MM.1S (cell line): Measurements from ENCODE around the gene TPSD1.
"Not testable (repeated sequence)": the region's sequence is repeated elsewhere in the genome, so short reads cannot be mapped to it uniquely, and the experiment has no call there.

ENCODE experiments used
- EZH2phosphoT487 ChIP-seq: fragments of 300-600 bp; sonication (generic); IDR thresholded peaks from 2 replicates; pipeline ENCODE4 v1.6.1; 2018; ENCODE audit warnings: antibody characterized with exemption, low read length
- TF ChIP-seq, protein P1 (sequence below): fragments of 300-600 bp; sonication (generic); IDR thresholded peaks from 2 replicates; pipeline ENCODE4 v1.5.1; 2016; ENCODE audit warnings: antibody characterized with exemption, low read length, mixed read lengths

DNA sequence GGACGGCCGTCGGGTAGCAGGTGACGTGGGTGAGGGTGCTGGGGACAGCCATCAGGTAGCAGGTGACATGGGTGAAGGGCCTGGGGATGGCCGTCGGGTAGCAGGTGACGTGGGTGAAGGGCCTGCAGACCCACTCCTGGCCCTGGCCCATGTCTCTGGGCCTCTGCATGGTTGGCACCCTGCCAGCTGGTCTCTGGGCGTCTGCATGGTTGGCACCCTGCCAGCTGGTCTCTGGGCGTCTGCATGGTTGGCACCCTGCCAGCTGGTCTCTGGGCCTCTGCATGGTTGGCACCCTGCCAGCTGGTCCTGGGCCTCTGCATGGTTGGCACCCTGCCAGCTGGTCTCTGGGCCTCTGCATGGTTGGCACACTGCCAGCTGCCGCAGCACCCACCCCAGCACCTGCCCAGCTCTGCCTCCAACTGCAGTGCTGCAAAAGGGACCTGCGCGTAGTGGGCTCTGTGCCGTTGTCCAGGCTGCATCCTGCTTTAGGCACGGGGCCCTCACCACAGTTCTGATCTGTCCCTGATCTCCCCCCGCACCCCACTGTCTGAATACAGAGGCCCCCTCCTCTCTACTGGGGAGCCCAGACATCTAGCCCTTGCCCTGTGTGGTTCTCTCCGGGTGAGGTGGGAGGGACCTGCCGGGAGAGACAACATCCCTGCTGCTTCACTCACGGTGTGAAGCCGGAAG lies 16.0 kb downstream of the TPSD1 start:
- not testable (repeated sequence) for TF ChIP-seq EZH2phosphoT487
- TF ChIP-seq, protein P1, sequence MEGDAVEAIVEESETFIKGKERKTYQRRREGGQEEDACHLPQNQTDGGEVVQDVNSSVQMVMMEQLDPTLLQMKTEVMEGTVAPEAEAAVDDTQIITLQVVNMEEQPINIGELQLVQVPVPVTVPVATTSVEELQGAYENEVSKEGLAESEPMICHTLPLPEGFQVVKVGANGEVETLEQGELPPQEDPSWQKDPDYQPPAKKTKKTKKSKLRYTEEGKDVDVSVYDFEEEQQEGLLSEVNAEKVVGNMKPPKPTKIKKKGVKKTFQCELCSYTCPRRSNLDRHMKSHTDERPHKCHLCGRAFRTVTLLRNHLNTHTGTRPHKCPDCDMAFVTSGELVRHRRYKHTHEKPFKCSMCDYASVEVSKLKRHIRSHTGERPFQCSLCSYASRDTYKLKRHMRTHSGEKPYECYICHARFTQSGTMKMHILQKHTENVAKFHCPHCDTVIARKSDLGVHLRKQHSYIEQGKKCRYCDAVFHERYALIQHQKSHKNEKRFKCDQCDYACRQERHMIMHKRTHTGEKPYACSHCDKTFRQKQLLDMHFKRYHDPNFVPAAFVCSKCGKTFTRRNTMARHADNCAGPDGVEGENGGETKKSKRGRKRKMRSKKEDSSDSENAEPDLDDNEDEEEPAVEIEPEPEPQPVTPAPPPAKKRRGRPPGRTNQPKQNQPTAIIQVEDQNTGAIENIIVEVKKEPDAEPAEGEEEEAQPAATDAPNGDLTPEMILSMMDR, result not testable (repeated sequence)
